H9 (cell line): ENCODE measurements around the gene TPCN2. TPM values are rescaled to one million over a fixed set of nuclear protein-coding genes. Genes with fewer than 3 reads are reported as not detected.

Experiments
- DNase-seq: peaks from one replicate; pipeline ENCODE4 v3.0.0-alpha.2; 2017
- H2AFZ ChIP-seq: one replicate; pipeline ENCODE4 v1.6.1; 2013; ENCODE audit warnings: mild to moderate bottlenecking, low read length, control low read depth, moderate library complexity
- H2AK5ac ChIP-seq: 2 replicates; pipeline ENCODE4 v1.6.1; 2013; ENCODE audit warnings: low read length, control low read depth, mixed read lengths; ENCODE audit not compliant: insufficient read length
- H2BK120ac ChIP-seq: one replicate; pipeline ENCODE4 v1.6.1; 2013; ENCODE audit warnings: low read depth, mild to moderate bottlenecking, low read length, control low read depth, inconsistent platforms; ENCODE audit not compliant: poor library complexity, severe bottlenecking
- H2BK12ac ChIP-seq: 2 replicates; pipeline ENCODE4 v1.6.1; 2013; ENCODE audit warnings: low read length, control low read depth, mixed read lengths, low read depth; ENCODE audit not compliant: insufficient read length
- H2BK15ac ChIP-seq: 2 replicates; pipeline ENCODE4 v1.6.1; 2013; ENCODE audit warnings: low read depth, low read length, control low read depth
- H2BK20ac ChIP-seq: one replicate; pipeline ENCODE4 v1.6.1; 2013; ENCODE audit warnings: low read depth, mild to moderate bottlenecking, low read length, control low read depth, inconsistent platforms; ENCODE audit not compliant: poor library complexity, severe bottlenecking
- H2BK5ac ChIP-seq: 2 replicates; pipeline ENCODE4 v1.6.1; 2013; ENCODE audit warnings: low read length, control low read depth, mixed read lengths; ENCODE audit not compliant: insufficient read length
- H3K14ac ChIP-seq: 2 replicates; pipeline ENCODE4 v1.6.1; 2013; ENCODE audit warnings: low read length, control low read depth; ENCODE audit not compliant: insufficient read depth
- H3K18ac ChIP-seq: 2 replicates; pipeline ENCODE4 v1.6.1; 2013; ENCODE audit warnings: low read depth, mild to moderate bottlenecking, mixed read lengths, low read length, control low read depth; ENCODE audit not compliant: insufficient read length
- H3K23ac ChIP-seq: 2 replicates; pipeline ENCODE4 v1.6.1; 2013; ENCODE audit warnings: low read length, control low read depth, mixed read lengths, low read depth; ENCODE audit not compliant: insufficient read length
- H3K23me2 ChIP-seq: 2 replicates; pipeline ENCODE4 v1.6.1; 2013; ENCODE audit warnings: low read depth, mild to moderate bottlenecking, mixed read lengths, low read length, control low read depth; ENCODE audit not compliant: insufficient read length, poor library complexity, severe bottlenecking
- H3K27ac ChIP-seq: 2 replicates; pipeline ENCODE4 v1.5.1; 2013; ENCODE audit warnings: low read length, control low read depth, mixed read lengths, low read depth; ENCODE audit not compliant: insufficient read length
- H3K27me3 ChIP-seq: 2 replicates; pipeline ENCODE4 v1.6.1; 2013; ENCODE audit warnings: low read length, control low read depth, inconsistent platforms; ENCODE audit not compliant: insufficient read depth
- H3K4ac ChIP-seq: 2 replicates; pipeline ENCODE4 v1.6.1; 2013; ENCODE audit warnings: low read depth, mild to moderate bottlenecking, control low read depth, inconsistent platforms, low read length, moderate library complexity
- H3K4me1 ChIP-seq: 2 replicates; pipeline ENCODE4 v1.6.1; 2013; ENCODE audit warnings: low read length, control low read depth, inconsistent platforms; ENCODE audit not compliant: insufficient read depth
- H3K4me2 ChIP-seq: 2 replicates; pipeline ENCODE4 v1.6.1; 2013; ENCODE audit warnings: low read length, control low read depth, mixed read lengths; ENCODE audit not compliant: insufficient read length, insufficient read depth
- H3K56ac ChIP-seq: 2 replicates; pipeline ENCODE4 v1.6.1; 2013; ENCODE audit warnings: low read depth, mild to moderate bottlenecking, mixed read lengths, low read length, control low read depth; ENCODE audit not compliant: insufficient read length
- H3K79me1 ChIP-seq: 2 replicates; pipeline ENCODE4 v1.6.1; 2013; ENCODE audit warnings: low read depth, mild to moderate bottlenecking, moderate library complexity, low read length, control low read depth, inconsistent platforms; ENCODE audit not compliant: insufficient read depth, poor library complexity, severe bottlenecking
- H3K79me2 ChIP-seq: 2 replicates; pipeline ENCODE4 v1.6.1; 2013; ENCODE audit warnings: low read length, control low read depth, inconsistent platforms; ENCODE audit not compliant: insufficient read depth
- H3K9ac ChIP-seq: 2 replicates; pipeline ENCODE4 v1.6.1; 2013; ENCODE audit warnings: low read length, control low read depth, mixed read lengths; ENCODE audit not compliant: insufficient read length; ENCODE audit errors: extremely low read depth
- H3K9me3 ChIP-seq: one replicate; pipeline ENCODE4 v1.6.1; 2013; ENCODE audit warnings: low read depth, low read length, inconsistent platforms; ENCODE audit not compliant: control insufficient read depth
- H3T11ph ChIP-seq: one replicate; pipeline ENCODE4 v1.6.1; 2013; ENCODE audit warnings: mild to moderate bottlenecking, low read length, control low read depth, inconsistent platforms
- H4K20me1 ChIP-seq: one replicate; pipeline ENCODE4 v1.6.1; 2013; ENCODE audit not compliant: control insufficient read depth, insufficient read length, insufficient read depth
- H4K5ac ChIP-seq: 2 replicates; pipeline ENCODE4 v1.6.1; 2013; ENCODE audit warnings: low read depth, mild to moderate bottlenecking, mixed read lengths, low read length, control low read depth; ENCODE audit not compliant: insufficient read length
- H4K8ac ChIP-seq: replicated peaks from 2 replicates; pipeline ENCODE4 v1.6.1; 2013; ENCODE audit warnings: low read length, control low read depth, mixed read lengths, low read depth; ENCODE audit not compliant: insufficient read length
- H4K91ac ChIP-seq: 2 replicates; pipeline ENCODE4 v1.6.1; 2013; ENCODE audit warnings: low read depth, mild to moderate bottlenecking, moderate library complexity, mixed read lengths, low read length, control low read depth; ENCODE audit not compliant: insufficient read length
- H3K27ac Mint-ChIP-seq, 3 experiments: 2 replicates in 2 of 3; 3 replicates in 1 of 3; pipeline ENCODE4 v1.8.0; 2020 to 2021; ENCODE audit warnings: mixed read lengths in 3 of 3, mild to moderate bottlenecking in 1 of 3, moderate library complexity in 1 of 3
- H3K27me3 Mint-ChIP-seq: 2 replicates; pipeline ENCODE4 v1.8.0; 2021; ENCODE audit warnings: low read depth, mild to moderate bottlenecking, moderate library complexity, mixed read lengths
- H3K36me3 Mint-ChIP-seq, 3 experiments: 2 replicates in 2 of 3; 3 replicates in 1 of 3; pipeline ENCODE4 v1.8.0; 2020 to 2021; ENCODE audit warnings: low read depth in 3 of 3, mixed read lengths in 3 of 3; ENCODE audit not compliant: insufficient read depth in 1 of 3
- H3K4me1 Mint-ChIP-seq, 2 experiments: 2 replicates each; pipeline ENCODE4 v1.8.0; 2020; ENCODE audit warnings: mixed read lengths in 2 of 2
- H3K4me3 Mint-ChIP-seq, 2 experiments: 2 replicates in 1 of 2; 3 replicates in 1 of 2; pipeline ENCODE4 v1.8.0; 2020 to 2021; ENCODE audit warnings: mild to moderate bottlenecking in 2 of 2, mixed read lengths in 2 of 2, moderate library complexity in 1 of 2
- H3K9me3 Mint-ChIP-seq, 2 experiments: 2 replicates in 1 of 2; 3 replicates in 1 of 2; pipeline ENCODE4 v1.8.0; 2020; ENCODE audit warnings: mild to moderate bottlenecking in 2 of 2, mixed read lengths in 2 of 2, moderate library complexity in 1 of 2
- WGBS: extraction: QIAGEN DNeasy Blood & Tissue Kit; methylation state at CpG from one replicate; pipeline ENCODE4 v1.1.7; 2013; ENCODE audit warnings: missing lambda C conversion rate, low lambda C conversion rate, mixed read lengths; ENCODE audit not compliant: insufficient read length; ENCODE audit errors: extremely low coverage; 5-methylcytosine and 5-hydroxymethylcytosine counted together
- total RNA-seq: library from RNA; stranded (reverse); gene quantifications from 2 replicates; pipeline ENCODE4 v1.2.1, GENCODE V29; 2021
- TF ChIP-seq, protein P1 (sequence below): fragments of 200-600 bp; sonication (generic); conservative IDR thresholded peaks from 3 replicates; pipeline ENCODE4 v1.8.0; 2021; ENCODE audit warnings: antibody characterized with exemption, mild to moderate bottlenecking

Gene TPCN2
- total RNA-seq, 1 experiment from 2014 or later, result 16.8 TPM

DNA sequence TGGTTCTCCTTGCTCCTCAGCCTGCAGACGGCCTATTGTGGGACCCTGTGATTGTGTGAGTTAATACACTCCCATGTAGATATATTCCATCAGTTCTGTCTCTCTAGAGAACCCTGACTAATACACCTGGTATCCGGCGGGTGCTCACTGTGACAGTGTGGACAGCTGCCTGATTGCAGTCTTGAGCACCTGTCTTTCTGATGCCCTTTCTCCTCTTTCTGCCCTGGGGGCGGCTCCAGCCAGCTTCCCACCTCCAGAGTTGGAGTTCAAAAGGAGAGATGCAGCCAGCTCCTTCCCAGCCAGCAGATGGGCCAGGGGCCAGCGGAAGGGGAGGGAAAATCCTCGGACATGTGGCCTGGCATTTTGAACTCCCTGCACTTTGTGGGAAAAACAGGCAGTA, 122.0 kb downstream of the TPCN2 start:
- H3K18ac ChIP-seq, result no peak overlapping the region
- no peak overlapping the region for H3K27ac ChIP-seq
- Mint-ChIP-seq H3K9me3 (peaks cover 4 to 7% of the 10 kb centered on the region in 2 experiments; a peak in 2 of 5 replicates), H3K4me1 (peaks cover 7 to 9% of the 10 kb centered on the region in 2 experiments; a peak in 3 of 4 replicates), H3K36me3 (no peaks in the 10 kb centered on the region), H3K27me3 (peaks cover 23% of the 10 kb centered on the region), H3K27ac (peak overlapping the region in 1 of 3 experiments; percentile 80; a peak in 1 of 7 replicates), H3K4me3 (no peak overlapping the region)
- no peak overlapping the region for H3T11ph ChIP-seq
- no peak overlapping the region for H3K56ac ChIP-seq
- H3K79me2 ChIP-seq, result no peaks in the 10 kb centered on the region
- WGBS, result no CpG with 5 or more reads among the region's 6 CpGs
- no peak for DNase-seq
- H2BK120ac ChIP-seq, result no peak overlapping the region
- no peaks in the 10 kb centered on the region for H4K20me1 ChIP-seq
- H2AFZ ChIP-seq, result no peak overlapping the region
- H3K4ac ChIP-seq, result no peak overlapping the region
- H3K14ac ChIP-seq, result no peak overlapping the region
- H3K79me1 ChIP-seq, result no peaks in the 10 kb centered on the region
- no peak overlapping the region for H2BK5ac ChIP-seq
- no peak overlapping the region for H3K4me2 ChIP-seq
- H2BK15ac ChIP-seq, result no peak overlapping the region
- TF ChIP-seq, protein P1, sequence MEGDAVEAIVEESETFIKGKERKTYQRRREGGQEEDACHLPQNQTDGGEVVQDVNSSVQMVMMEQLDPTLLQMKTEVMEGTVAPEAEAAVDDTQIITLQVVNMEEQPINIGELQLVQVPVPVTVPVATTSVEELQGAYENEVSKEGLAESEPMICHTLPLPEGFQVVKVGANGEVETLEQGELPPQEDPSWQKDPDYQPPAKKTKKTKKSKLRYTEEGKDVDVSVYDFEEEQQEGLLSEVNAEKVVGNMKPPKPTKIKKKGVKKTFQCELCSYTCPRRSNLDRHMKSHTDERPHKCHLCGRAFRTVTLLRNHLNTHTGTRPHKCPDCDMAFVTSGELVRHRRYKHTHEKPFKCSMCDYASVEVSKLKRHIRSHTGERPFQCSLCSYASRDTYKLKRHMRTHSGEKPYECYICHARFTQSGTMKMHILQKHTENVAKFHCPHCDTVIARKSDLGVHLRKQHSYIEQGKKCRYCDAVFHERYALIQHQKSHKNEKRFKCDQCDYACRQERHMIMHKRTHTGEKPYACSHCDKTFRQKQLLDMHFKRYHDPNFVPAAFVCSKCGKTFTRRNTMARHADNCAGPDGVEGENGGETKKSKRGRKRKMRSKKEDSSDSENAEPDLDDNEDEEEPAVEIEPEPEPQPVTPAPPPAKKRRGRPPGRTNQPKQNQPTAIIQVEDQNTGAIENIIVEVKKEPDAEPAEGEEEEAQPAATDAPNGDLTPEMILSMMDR, result no peak
- no peak overlapping the region for H3K9ac ChIP-seq
- H2AK5ac ChIP-seq, result no peak overlapping the region
- no peak overlapping the region for H4K5ac ChIP-seq
- H2BK20ac ChIP-seq, result no peak overlapping the region
- H2BK12ac ChIP-seq, result no peak overlapping the region
- H3K4me1 ChIP-seq, result no peaks in the 10 kb centered on the region
- no peak overlapping the region for H4K91ac ChIP-seq
- no peaks in the 10 kb centered on the region for H3K23me2 ChIP-seq
- no peak overlapping the region for H3K23ac ChIP-seq
- H4K8ac ChIP-seq, result no peak overlapping the region
- no peaks in the 10 kb centered on the region for H3K9me3 ChIP-seq
- no peaks in the 10 kb centered on the region for H3K27me3 ChIP-seq
